PC-3 (cell line): Measurements from ENCODE around the gene RRAGD. TPM values are rescaled to one million over a fixed set of nuclear protein-coding genes. Genes with fewer than 3 reads are reported as not detected.

Experiments
- ATAC-seq: fragments of 200-7000 bp; cut with Tn5 transposase; 2 replicates; pipeline ENCODE4 v1.9.1; 2020; ENCODE audit warnings: mild to moderate bottlenecking, moderate library complexity
- BruUV-seq: library from RNA; stranded (reverse); fragments of 400-500 nt; replicated peaks from 2 replicates; lab custom pipeline; 2021; lab: Mats Ljungman, UMichigan
- CTCF ChIA-PET: fragments of 300-600 bp; sonication (Branson Sonifier 250); formaldehyde crosslinking; loops from one replicate; lab custom pipeline; 2022; ENCODE audit warnings: antibody characterized with exemption; lab: Charles Lee
- POLR2A ChIA-PET: fragments of 300-600 bp; sonication (Branson Sonifier 250); formaldehyde crosslinking; loops from one replicate; lab custom pipeline; 2022; ENCODE audit warnings: antibody characterized with exemption; ENCODE audit not compliant: unreplicated experiment; lab: Charles Lee
- DNase-seq: peaks from one replicate; pipeline ENCODE4 v3.0.0-alpha.2; 2015
- H2AFZ ChIP-seq: fragments of 300-600 bp; sonication (generic); 2 replicates; pipeline ENCODE4 v1.6.0; 2016; ENCODE audit warnings: antibody characterized with exemption, low read length
- H3F3A ChIP-seq: fragments of 300-600 bp; sonication (generic); one replicate; pipeline ENCODE4 v1.6.0; 2017; ENCODE audit warnings: antibody characterized with exemption, low read length, control low read depth, mild to moderate bottlenecking; ENCODE audit not compliant: unreplicated experiment
- H3K27ac ChIP-seq: fragments of 300-600 bp; sonication (generic); 2 replicates; pipeline ENCODE4 v1.5.1; 2016; ENCODE audit warnings: mild to moderate bottlenecking, low read length
- H3K27me3 ChIP-seq: fragments of 300-600 bp; sonication (generic); 2 replicates; pipeline ENCODE4 v1.6.1; 2016; ENCODE audit warnings: low read length, mixed read lengths
- H3K36me3 ChIP-seq: fragments of 300-600 bp; sonication (generic); 2 replicates; pipeline ENCODE4 v1.6.1; 2016; ENCODE audit warnings: low read depth, mixed run types, low read length, mixed read lengths
- H3K4me1 ChIP-seq: fragments of 300-600 bp; sonication (generic); 2 replicates; pipeline ENCODE4 v1.5.1; 2016; ENCODE audit warnings: low read length; ENCODE audit not compliant: insufficient read depth
- H3K4me2 ChIP-seq: fragments of 300-600 bp; sonication (generic); 2 replicates; pipeline ENCODE4 v1.6.0; 2016; ENCODE audit warnings: low read length
- H3K4me3 ChIP-seq: fragments of 300-600 bp; sonication (generic); 2 replicates; pipeline ENCODE4 v1.5.1; 2016; ENCODE audit warnings: mild to moderate bottlenecking, low read length, mixed read lengths
- H3K79me2 ChIP-seq: fragments of 300-600 bp; sonication (generic); 2 replicates; pipeline ENCODE4 v1.6.1; 2017; ENCODE audit warnings: low read length, mixed read lengths
- H3K9ac ChIP-seq: fragments of 300-600 bp; sonication (generic); 2 replicates; pipeline ENCODE4 v1.6.0; 2016; ENCODE audit warnings: mild to moderate bottlenecking, low read length
- H3K9me2 ChIP-seq: fragments of 300-600 bp; sonication (generic); replicated peaks from 2 replicates; pipeline ENCODE4 v1.6.1; 2016; ENCODE audit warnings: mixed run types, low read length, mixed read lengths
- H3K9me3 ChIP-seq: fragments of 300-600 bp; sonication (generic); 2 replicates; pipeline ENCODE4 v1.6.1; 2016; ENCODE audit warnings: low read length, mixed read lengths
- H4K20me1 ChIP-seq: fragments of 300-600 bp; sonication (generic); 2 replicates; pipeline ENCODE4 v1.6.1; 2016; ENCODE audit warnings: low read length, mixed read lengths
- CTCF ChIP-seq: fragments of 300-600 bp; sonication (generic); conservative IDR thresholded peaks from 2 replicates; pipeline ENCODE4 v1.5.1; 2017; ENCODE audit warnings: antibody characterized with exemption, low read depth, mild to moderate bottlenecking, low read length
- EZH2 ChIP-seq: fragments of 300-600 bp; sonication (generic); IDR thresholded peaks from one replicate; pipeline ENCODE4 v1.6.1; 2017; ENCODE audit warnings: antibody characterized with exemption, mild to moderate bottlenecking, low read length; ENCODE audit not compliant: unreplicated experiment
- EZH2phosphoT487 ChIP-seq: fragments of 300-600 bp; sonication (generic); IDR thresholded peaks from 2 replicates; pipeline ENCODE4 v1.6.1; 2018; ENCODE audit warnings: mild to moderate bottlenecking, antibody characterized with exemption, low read length, borderline replicate concordance
- intact Hi-C: fragments of 100-400 bp; cut with micrococcal nuclease; formaldehyde crosslinking; loops from 2 replicates; pipeline ENCODE4 v1.9.0; 2023
- total RNA-seq: library from RNA; depleted of rRNA; stranded (reverse); fragments of >200 nt; gene quantifications from 2 replicates; pipeline ENCODE4 v1.2.3, GENCODE V29; 2014

The RRAGD gene
- total RNA-seq, 1 experiment from 2014 or later: 0.62 TPM

- intact Hi-C loops: no loop called here
- Histone ChIP-seq H2AFZ (no peak overlapping the region), H3K9ac (no peak overlapping the region), H3K4me2 (no peak overlapping the region), H3K36me3 (no peaks in the 10 kb centered on the region), H3K27ac (no peak overlapping the region), H3K27me3 (no peaks in the 10 kb centered on the region), H3K79me2 (no peaks in the 10 kb centered on the region), H3K4me3 (no peak overlapping the region), H3F3A (no peaks in the 10 kb centered on the region), H3K9me2 (no peaks in the 10 kb centered on the region), H4K20me1 (no peaks in the 10 kb centered on the region), H3K9me3 (no peaks in the 10 kb centered on the region), H3K4me1 (no peaks in the 10 kb centered on the region)
- CTCF ChIA-PET: no interaction called here
- TF ChIP-seq CTCF: no peak
- DNase-seq: no peak
- ATAC-seq: no peak
- POLR2A ChIA-PET: no interaction called here
- no TSS peak for BruUV-seq
Measured at GRCh38 chr6:89452281-89452680, 40.2 kb upstream of the RRAGD start.

GRCh38 chr6:89449193-89449592, 37.1 kb upstream of the RRAGD start:
- Histone ChIP-seq H4K20me1 (no peaks in the 10 kb centered on the region), H3K36me3 (no peaks in the 10 kb centered on the region), H3K27me3 (no peaks in the 10 kb centered on the region), H3K9me2 (no peaks in the 10 kb centered on the region), H3K27ac (no peak overlapping the region), H3F3A (no peaks in the 10 kb centered on the region), H2AFZ (no peak overlapping the region), H3K4me2 (no peak overlapping the region), H3K79me2 (no peaks in the 10 kb centered on the region), H3K4me1 (no peaks in the 10 kb centered on the region), H3K9me3 (no peaks in the 10 kb centered on the region), H3K9ac (no peak overlapping the region), H3K4me3 (no peak overlapping the region)
- CTCF ChIA-PET: no interaction called here
- intact Hi-C loops: no loop called here
- ATAC-seq: no peak
- POLR2A ChIA-PET: no interaction called here
- DNase-seq: no peak
- no peak for TF ChIP-seq EZH2
- no peak for TF ChIP-seq CTCF
- TF ChIP-seq EZH2phosphoT487: no peak
- BruUV-seq: no TSS peak

- DNase-seq: no peak
- ChIA-PET POLR2A (no interaction called here), CTCF (no interaction called here)
- Histone ChIP-seq H3K9ac (no peak overlapping the region), H3K27ac (no peak overlapping the region), H3K9me2 (no peaks in the 10 kb centered on the region), H3K9me3 (no peaks in the 10 kb centered on the region), H3K4me1 (no peaks in the 10 kb centered on the region), H3K4me3 (no peak overlapping the region), H2AFZ (no peak overlapping the region), H4K20me1 (no peaks in the 10 kb centered on the region), H3K36me3 (no peaks in the 10 kb centered on the region), H3K4me2 (no peak overlapping the region), H3F3A (no peaks in the 10 kb centered on the region), H3K27me3 (no peaks in the 10 kb centered on the region), H3K79me2 (no peaks in the 10 kb centered on the region)
- intact Hi-C loops: no loop called here
- TF ChIP-seq EZH2phosphoT487 (no peak), EZH2 (no peak), CTCF (no peak)
- ATAC-seq: no peak
- no TSS peak for BruUV-seq
Measured at GRCh38 chr6:89443658-89444057, 31.6 kb upstream of the RRAGD start.
